Measurements from ENCODE around the gene MED22.

DNA sequence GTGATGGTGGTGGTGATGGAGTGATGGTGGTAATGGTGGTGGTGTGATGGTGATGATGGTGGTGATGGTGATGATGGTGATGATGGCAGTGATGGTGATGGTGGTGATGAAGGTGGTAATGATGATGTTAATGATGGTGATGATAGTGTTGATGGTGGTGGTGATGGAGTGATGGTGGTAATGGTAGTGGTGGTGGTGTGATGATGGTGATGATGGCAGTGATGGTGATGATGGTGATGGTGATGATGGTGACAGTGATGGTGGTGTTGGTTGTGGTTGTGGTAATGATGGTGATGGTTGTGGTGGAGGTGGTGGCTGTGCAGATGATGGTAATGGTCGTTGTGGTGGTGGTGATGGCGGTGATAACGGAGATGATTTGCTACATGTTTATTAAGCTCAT lies 35.5 kb upstream of the MED22 start:
- TF ChIP-seq, protein P1, sequence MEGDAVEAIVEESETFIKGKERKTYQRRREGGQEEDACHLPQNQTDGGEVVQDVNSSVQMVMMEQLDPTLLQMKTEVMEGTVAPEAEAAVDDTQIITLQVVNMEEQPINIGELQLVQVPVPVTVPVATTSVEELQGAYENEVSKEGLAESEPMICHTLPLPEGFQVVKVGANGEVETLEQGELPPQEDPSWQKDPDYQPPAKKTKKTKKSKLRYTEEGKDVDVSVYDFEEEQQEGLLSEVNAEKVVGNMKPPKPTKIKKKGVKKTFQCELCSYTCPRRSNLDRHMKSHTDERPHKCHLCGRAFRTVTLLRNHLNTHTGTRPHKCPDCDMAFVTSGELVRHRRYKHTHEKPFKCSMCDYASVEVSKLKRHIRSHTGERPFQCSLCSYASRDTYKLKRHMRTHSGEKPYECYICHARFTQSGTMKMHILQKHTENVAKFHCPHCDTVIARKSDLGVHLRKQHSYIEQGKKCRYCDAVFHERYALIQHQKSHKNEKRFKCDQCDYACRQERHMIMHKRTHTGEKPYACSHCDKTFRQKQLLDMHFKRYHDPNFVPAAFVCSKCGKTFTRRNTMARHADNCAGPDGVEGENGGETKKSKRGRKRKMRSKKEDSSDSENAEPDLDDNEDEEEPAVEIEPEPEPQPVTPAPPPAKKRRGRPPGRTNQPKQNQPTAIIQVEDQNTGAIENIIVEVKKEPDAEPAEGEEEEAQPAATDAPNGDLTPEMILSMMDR (IDR thresholded peaks at IDR 0.05 in 8 of 11, conservative IDR thresholded peaks at IDR 0.05 in 3 of 11), result no peak
- TF ChIP-seq POLR2AphosphoS5 (IDR thresholded peaks at IDR 0.05), result no peak
- TF ChIP-seq POLR2A (IDR thresholded peaks at IDR 0.05), result no peak

Measured in spleen (tissue), 7 donors.